CD4-positive, alpha-beta T cell treated with Interleukin-17A for 1 hour (primary cell): ENCODE data around the gene ZFP30.
"Not testable (repeated sequence)": the region's sequence is repeated elsewhere in the genome, so short reads cannot be mapped to it uniquely, and the experiment has no call there.

Experiments used
- DNase-seq: peaks from one replicate; pipeline ENCODE4 v3.0.0-alpha.2; 2020

Gene ZFP30

DNA sequence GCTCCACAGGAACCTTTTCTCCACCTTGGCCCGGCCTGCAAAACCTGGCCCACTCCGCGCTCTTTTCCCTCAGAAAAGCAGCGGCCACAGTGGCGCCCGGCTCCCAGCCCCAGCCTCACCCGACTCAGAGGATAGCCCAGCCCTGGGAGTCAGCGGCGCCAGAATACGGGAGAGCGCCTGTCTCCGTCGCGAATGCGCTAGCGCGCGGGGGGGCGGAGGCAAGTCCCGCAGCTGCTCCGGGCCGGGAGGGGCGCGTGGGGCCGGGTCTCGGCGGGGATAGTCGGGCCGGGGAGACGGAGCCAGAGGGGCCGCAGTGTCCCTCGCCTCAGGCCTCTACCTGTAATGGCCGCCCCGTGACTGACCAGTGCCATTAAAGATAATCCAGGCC lies at the start of gene ZFP30:
Gene ZFP30 (minus strand): TSS at position 165 of the 388 bp plus-strand sequence. CDS start 7,643 bp downstream, outside the sequence.
- peak; percentile 70 for DNase-seq

DNA sequence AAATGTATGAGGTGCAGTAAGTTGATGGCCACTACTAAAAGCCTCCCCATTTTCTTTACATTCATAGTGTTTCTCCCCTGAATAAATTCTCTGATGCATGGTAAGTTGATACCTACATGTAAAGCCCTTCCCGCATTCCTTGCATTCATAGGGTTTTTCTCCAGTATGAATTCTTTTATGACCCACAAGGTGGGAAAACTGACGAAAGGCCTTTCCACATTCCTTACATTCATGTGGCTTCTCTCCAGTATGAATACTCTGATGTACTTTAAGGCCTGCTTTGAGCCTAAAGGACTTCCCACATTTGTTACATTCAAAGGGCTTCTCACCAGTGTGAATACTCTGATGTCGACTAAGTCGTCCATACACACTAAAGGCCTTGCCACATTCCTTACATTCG lies 43.8 kb upstream of the ZFP30 start:
- DNase-seq, result no peak

DNA sequence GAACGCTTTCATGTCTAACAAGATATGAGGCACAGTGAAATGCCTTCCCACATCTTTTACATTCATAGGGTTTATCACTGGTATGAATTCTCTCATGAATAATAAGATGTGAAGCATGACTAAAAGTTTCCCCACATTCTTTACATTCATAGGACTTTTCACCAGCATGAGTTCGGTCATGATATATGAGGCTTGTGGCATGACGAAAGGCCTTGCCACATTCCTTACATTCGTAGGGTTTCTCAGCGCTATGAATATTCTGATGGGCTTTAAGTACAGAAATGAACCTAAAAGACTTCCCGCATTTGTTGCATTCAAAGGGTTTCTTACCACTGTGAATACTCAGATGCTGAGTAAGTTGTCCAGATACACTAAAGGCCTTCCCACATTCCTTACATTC lies 43.0 kb upstream of the ZFP30 start:
- no peak for DNase-seq

DNA sequence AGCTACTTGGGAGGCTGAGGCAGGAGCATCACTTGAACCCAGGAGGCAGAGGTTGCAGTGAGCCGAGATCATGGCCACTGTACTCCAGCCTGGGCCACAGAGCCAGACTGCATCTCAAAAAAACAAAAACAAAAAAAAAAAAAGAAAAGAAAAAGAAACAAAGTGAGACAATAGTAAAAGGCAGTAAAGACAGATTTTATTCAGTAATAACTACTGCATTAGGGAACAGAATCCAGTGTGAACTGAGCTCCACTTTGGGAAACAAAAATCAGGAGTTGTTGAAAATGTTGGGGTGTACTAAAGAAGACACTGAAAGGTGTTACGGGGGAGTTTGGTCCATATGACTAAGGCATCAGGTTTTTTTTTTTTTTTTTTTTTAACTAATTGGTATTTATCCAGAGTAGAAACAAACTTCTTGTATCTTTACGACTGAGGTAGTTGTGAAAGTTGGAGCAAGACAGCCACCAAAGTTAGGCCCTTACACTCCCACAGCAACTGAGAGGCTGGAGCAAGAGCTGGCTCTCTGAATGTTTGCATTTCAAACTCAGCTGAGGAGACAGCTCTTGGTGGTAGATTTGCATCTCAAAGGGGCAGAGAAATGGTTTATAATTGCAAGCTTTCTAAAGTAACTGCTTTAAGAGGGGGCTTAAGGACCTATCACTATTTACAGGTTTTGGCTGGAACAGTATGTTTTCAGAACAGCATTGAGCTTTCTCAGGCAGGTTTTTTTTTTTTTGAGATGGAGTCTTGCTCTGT lies 40.1 kb upstream of the ZFP30 start:
- no peak for DNase-seq

DNA sequence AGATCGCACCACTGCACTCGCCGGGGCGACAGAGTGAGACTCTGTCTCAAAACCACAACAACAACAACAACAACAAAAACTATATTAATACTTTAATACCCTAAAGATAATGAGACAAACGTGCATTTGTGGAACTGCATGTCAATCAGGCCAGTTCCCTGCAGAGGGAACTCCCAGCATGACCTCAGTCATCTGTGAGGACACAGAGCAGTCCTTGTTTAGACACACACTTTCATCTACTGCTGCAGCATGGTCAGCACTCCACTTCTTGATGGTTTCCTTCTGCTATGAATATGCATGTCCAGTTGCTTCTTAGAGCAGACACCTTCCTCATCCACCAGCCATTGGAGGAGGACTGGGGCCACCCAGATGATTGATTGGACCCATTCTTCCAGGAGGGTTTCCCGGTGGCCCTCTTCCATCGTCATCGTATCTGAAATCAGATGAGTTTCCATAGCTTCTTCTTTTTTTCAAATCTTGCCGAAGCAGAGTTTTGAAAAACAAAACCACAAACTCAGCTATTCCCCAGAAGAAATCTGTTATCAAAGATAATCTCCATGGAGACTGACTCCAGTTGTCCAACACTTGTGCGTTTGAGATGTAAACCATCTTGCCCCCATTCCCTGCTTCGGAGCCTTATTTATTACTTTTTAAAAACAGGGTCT lies 37.8 kb upstream of the ZFP30 start:
- DNase-seq, result no peak

DNA sequence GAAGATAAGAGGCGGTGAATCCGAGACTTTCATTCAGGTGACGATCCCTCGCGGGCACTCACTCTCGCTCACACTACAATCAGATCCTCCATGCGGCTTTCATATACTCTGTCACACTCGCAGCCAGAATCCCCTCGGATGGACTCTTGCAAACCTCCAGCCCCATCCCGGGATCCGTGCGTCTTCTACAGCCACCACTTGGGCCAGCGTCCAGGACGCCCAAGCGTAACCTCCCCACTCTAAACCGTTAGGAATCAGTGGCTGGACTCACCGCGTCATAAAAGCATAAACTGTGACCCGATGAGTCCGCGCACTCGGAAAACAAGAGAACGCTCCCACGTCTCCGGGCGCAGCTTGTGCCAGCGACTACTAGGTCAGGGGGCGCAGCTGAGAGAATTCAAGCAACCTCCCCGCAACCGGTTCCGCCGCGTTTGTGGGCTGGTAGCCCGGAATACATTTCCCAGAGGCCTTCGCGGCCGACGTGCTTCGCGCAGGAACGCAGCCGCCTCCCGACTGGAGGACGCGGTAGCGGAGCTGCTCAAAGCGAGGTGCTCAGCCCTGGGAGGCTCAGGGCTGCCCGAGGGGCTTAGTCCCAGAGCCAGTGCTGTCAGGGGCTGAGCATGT lies 36.7 kb upstream of the ZFP30 start:
- DNase-seq, result peak; percentile 85

DNA sequence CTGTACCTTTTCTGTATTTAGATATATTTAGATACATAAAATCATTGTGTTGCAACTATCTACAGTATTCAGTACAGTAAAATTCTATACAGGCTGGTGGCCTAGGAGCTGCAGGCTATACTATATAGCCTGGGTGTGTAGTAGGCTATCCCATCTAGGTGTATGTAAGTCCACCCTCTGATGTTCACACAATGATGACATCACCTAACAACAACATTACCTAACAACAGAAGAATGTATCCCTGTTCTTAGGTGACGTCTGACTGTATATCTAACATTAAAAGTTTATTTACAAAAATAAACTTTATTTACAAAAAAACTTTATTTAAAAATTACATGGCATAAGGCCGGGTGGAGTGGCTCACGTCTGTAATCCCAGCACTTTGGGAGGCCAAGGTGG lies 28.3 kb upstream of the ZFP30 start:
- DNase-seq, result no peak

DNA sequence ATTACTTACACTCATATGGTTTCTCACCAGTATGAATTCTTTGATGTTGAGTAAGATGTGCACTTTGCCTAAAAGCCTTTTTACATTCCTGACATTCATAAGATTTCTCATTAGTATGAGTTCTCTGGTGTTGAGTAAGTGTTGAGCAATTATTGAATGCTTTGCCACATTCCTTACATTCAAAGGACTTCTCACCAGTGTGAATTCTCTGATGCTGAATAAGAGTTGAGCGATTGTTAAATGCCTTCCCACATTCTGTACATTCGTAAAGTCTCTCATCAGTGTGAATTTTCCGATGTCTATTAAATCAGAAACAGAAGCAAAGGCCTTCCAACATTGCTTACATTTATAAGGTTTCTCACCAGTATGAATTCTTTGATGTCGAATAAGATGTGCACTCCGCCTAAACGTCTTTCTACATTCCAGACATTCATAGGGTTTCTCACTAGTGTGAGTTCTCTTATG lies 14.2 kb upstream of the ZFP30 start:
- DNase-seq, result no peak

DNA sequence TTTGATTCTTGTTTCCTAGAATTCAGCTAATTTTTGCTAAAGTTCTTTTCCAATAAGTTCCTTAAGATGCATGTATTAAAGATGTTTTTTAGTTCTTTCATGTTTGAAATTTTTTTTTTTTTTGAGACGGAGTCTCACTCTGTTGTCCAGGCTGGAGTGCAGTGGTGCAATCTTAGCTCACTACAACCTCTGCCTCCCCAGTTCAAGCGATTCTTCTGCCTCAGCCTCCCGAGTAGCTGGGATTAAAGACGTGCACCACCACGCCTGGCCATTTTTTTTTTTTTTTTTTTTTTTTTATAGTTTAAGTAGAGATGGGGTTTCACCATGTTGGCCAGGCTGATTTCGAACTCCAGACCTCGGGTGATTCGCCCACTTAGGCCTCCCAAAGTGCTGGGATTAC lies 1.9 kb upstream of the ZFP30 start:
- DNase-seq, result not testable (repeated sequence)

DNA sequence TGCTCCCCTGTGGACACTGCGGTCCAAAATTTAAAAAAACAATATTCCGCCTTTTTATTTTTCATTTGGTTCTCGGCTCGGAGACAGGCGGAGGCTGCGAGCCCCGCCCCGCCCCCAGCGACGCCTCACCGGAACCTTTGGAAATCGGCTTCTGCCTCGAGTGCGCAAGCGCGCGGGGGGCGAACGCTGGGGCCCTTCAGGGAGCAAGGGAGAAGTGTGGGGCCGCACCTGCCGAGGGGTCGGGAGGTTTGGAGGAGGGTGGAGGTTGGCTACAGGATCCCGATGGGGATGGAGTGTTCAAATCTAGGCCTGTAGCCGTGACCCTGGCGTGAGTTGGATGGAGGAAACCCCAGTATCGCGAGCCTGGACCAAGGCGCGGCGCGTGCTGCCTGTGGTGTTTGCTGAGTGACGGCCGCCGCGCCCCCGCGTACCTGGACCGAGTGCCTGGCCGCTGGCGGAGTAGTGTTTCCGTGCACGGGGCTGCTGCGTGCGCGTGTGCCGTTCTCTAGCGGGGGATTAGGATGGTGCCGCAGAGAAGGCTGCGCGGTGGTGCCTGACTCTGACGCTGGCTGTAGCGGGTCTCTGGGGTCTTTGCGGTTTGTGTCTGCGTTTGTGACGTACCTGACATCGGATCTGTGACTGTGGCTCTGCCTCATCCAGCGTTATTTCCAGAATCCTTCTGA lies 565 bp upstream of the ZFP30 start:
- peak; percentile 84 for DNase-seq

DNA sequence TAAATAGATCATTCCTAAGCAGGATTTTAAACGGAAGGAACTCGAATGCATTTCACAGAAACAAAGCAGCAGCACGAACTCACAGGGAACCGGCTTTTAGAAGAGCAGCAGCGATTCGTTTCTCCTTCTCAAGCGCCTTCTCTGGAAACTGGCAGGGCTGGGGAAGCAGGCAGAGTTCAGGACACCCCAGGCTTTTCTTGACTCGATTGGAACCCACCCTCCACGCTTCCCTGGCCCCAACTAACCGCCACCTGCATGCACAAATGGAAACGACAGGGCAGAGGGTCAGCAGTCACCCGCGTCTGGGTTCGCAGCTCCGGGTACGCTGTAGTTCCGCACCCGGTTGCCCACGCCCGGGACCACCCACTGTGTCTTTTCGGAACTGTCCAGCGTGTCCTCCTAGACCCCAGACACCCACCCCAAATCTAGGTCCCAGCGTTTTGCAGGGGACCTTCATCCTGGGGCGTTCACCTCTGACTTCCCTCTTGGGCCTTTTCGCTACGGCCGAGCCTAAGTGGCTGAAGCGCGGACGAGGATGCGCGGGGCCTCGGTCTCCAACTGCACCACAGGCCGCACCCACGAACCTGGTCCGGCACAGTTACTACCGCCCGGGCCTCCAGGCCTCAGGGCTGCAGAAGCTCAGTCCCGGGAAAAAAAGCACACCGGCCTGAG lies 500 bp downstream of the ZFP30 start:
- DNase-seq, result peak; percentile 11

DNA sequence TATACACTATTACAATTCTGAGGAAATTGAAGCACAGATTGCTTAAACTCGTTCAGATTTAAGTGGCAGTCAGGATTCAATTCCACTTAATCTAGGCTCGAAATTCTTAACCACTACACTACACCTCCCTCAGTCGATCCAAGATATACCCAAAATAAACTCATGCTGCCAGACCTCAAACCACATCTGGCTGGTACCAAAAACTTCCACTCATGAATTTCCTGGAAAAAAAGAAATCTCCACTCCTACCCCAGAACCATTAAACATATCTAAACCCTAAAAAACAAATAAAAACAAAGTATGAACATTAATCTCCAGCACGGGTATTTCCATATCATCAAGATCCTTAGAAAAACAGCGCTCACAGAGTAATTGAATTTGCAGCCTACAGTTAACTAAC lies 1.1 kb downstream of the ZFP30 start:
- DNase-seq, result no peak

DNA sequence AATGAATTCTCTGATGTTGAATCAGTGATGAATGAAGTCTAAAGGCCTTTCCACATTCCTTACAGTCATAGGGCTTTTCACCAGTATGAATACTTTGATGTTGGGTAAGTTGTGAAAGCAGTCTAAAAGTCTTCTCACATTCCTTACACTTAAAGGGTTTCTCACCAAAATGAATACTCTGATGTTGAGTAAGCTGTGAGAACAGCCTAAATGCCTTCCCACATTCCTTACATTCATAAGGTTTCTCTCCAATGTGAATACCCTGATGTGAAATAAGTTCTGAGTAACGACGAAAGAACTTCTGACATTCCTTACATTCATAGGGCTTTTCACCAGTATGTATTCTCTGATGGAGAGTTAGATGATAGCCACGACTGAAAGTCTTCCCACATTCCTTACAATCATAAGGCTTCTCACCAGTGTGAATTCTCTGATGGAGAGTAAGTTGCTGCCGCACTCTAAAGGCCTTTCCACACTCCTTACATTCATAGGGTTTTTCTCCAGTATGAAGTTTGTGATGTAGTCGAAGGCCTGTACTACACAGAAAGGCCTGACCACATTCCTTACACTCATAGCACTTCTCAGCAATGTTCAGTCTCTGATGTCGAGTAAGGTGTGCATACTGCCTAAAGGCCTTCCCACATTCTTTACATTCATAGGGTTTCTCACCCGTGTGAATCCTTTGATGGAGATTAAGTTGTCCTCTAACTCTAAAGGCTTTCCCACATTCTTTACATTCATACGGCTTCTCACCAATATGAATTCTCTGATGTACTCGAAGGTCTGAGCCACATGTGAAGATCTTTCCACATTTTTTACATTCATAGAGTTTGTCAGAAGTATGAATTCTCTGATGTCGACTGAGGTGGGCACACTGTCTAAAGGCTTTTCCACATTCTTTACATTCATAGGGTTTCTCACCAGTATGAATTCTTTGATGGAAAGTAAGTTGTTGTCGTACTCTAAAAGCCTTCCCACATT lies 19.9 kb downstream of the ZFP30 start:
- DNase-seq, result no peak

DNA sequence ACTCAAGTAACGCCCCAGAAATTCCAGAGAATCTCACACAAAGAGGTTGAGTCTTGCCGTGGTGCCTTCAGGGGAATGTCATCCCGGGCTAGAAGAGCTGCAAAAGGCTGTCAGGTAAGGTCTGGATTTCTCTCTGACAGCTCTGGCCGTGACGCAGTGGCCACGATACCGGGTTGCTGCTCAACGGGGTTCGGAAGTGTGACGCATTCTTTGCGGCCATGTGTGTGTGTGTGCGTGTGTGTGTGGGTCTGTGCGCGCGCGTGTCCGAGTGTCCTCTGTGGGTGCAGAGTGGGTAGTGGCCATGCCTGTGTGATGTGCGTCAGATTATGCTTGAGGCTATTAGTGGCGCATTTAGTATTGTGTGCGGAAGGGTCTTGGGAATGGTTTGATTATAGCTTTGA lies 60.3 kb downstream of the ZFP30 start:
- peak; percentile 82 for DNase-seq

DNA sequence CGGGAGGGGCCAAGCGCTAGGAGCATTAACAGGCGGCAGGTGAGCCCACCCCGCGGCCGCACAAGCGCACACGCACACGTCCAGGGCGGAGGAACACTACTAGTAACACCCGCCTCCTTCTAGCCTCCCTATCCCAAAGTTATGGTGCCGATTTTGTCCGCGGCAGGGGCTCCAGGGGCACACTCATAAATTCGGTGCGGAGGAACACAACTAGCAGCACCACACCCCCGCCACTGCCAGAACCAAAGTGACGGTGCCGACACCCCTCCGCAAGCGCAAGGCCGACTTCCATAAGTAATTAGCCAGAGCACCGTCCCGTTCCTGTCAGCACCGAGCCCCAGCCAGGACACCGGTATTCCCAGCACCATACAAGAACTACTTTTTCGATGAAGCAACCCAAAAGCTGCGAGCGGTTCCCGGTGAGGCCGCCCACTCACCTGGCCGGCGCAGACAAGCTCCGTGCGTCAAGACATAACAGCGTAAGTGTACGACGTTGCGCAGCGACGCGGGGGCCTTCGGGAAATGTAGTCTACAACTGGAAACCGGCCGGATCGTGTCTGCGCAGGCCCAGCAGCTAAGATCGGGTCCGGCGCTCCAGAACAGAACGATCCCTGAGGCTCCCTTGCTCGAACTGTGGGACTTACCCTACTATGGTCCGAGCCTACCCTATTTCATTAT lies 60.8 kb downstream of the ZFP30 start, which contains the start of the genes ZNF540 and ZNF571:
Gene ZNF540 (plus strand): TSS at position 573 of the 678 bp plus-strand sequence. CDS start 3,572 bp downstream, outside the sequence.
Gene ZNF571 (minus strand): TSS at position 489 of the 678 bp plus-strand sequence. CDS start 8,116 bp downstream, outside the sequence.
- DNase-seq, result peak; percentile 95

DNA sequence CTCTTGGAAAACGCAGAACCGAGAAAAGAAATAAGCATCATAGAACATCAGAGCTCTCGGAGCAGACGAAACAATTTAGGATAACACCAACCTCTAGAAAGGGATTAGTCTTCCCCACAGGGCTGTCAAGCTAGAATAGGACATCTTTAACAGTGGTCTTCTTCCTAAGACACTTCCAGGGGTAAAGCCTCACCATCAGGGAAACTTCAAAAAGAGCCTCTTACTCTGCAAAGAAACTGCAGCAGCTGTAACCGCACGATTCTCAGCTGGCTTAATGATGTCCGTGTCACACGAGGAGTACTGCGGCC lies 61.3 kb downstream of the ZFP30 start:
- DNase-seq, result no peak

DNA sequence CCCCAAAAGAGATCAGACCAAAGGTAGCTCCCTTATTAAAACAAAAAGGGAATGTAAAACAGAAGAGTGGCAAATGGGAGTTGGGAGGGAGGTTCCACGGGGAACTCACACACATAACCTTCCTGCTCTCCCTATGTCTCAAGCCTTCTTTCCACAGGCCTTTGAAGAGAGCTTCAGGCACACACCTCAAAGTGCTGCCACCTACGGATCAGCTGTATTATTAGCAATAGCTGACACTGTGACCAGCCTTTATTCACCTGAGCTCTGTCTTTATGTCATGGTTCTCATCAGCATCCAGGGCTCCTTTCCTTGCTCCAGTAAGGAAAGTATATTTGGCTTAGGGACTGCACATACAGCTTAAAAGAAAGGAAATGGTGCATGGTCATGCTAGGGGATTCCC lies 71.9 kb downstream of the ZFP30 start:
- no peak for DNase-seq

DNA sequence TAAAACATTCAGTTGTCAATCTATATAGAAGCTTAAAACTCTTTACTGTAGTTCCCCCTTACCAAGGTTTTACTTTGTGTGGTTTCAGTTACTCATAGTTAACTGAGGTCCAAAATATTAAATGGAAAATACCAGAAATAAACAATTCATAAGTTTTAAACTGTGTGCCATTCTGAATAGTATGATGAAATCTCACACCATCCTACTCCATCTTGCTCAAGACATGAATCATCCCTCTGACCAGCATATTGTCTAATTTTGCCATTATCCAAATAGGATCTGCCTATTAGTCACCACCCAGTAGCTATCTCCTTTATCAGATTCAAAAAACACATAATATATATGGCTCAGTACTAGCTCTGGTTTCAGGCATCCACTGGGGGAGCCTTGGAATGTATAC lies 83.1 kb downstream of the ZFP30 start:
- no peak for DNase-seq

DNA sequence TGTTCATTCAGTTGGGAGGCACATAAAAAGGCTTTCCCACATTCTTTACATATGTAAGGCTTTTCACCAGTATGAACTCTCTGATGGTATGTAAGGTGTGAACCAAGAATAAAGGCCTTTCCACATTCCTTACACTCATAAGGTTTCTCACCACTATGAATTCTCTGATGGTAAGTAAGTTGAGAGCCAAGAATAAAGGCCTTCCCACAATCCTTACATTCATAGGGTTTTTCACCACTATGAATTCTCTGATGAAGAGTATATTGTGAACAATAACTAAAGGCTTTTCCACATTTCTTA lies 89.9 kb downstream of the ZFP30 start:
- DNase-seq, result no peak

DNA sequence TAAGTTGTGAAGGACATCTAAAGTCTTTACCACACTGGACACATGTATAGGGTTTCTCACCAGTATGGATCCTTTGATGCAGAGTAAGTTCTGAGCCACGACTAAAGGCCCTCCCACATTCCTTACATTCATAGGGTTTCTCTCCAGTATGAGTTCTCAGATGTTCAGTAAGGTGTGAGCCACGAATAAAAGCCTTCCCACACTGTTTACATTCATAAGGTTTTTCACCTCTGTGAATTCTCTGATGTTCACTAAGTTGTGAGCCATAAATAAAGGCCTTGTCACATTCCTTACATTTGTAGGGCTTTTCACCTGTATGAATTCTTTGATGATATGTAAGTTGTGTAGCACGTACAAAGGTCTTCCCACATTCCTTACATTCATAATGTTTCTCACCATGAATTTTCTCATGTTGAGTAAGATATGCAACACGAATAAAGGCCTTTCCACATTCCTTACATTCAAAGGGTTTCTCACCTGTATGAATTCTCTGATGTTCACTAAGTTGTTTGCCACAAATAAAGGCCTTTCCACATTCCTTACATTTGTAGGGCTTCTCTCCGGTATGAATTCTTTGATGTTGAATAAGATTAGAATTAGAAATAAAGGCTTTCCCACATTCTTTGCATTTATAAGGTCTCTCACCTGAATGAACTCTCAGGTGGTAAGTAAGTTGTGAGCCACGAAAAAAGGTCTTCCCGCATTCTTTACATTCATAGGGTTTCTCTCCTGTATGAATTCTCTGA lies 90.5 kb downstream of the ZFP30 start:
- DNase-seq, result no peak
